Adrenal gland (tissue), 12 donors: ENCODE measurements around the gene PIGT. TPM values are rescaled to one million over a fixed set of nuclear protein-coding genes. Genes with fewer than 3 reads are reported as not detected.

Experiments
- microRNA-seq, 3 donors: library from miRNA; unstranded; fragments of <30 nt; microRNA quantifications; one replicate each; pipeline ENCODE4, GENCODE V29; 2017 to 2020
- polyA plus RNA-seq, 3 donors: library from polyadenylated mRNA; stranded (reverse); fragments of 200-250 nt in 2 of 3; fragments of 350-450 nt in 1 of 3; fragmentation: Illumina TruSeq in 1 of 3; extraction: RNeasy Lipid Tissue Mini Kit (QIAGEN cat#74804) in 1 of 3; gene quantifications; one replicate each; pipeline ENCODE4 v1.2.3, GENCODE V29; 2013 to 2014
- small RNA-seq, 2 donors: library from RNA; depleted of rRNA; stranded (forward); fragments of <200 nt; gene quantifications; one replicate each; pipeline ENCODE3, GENCODE V24; 2016
- total RNA-seq, 9 donors: library from RNA; depleted of rRNA in 4 of 9; stranded (reverse); fragments of >200 nt in 4 of 9; fragments of 120-200 nt in 1 of 9; fragmentation: NEBNext Ultra II Directional in 1 of 9; extraction: Animal tissue kit (Norgen Biotek cat#: 25700) in 1 of 9; gene quantifications; one replicate each; pipeline versions ENCODE4 v1.1.0 to v1.2.4, GENCODE V29; 2013 to 2023
- donor health status: healthy with polysubstance abuse.
- donor health status: Bipolar disorder and iron deficiency.
- donor health status: DM: yes; HTN: yes; CAD: no.
- donor health status: DM: no; HTN: no; CAD: no.
- donor health status: DM: no; HTN: no; CAD: no.
- donor health status: DM: yes; HTN: yes; CAD: no.

PIGT gene
- total and polyA plus RNA-seq, 12 donors = 45.2 to 202 (median 109) TPM

Small RNA genes lying within 50 kb of the gene (microRNA-seq; reads per million reads assigned to microRNA genes)
- gene MIR6812 = 0.45 to 1.1 (median 0.85) reads per million in 3 donors

Small RNA genes lying within 50 kb of the gene (small RNA-seq; reads per million reads assigned to genes)
- 0 reads per million in 2 donors for gene MIR6812

Other genes starting within 250 kb of the PIGT start
- gene PI3, start 241.2 kb upstream of the PIGT start, total RNA-seq = not detected
- gene PI3, start 241.2 kb upstream of the PIGT start, polyA plus RNA-seq = 1 to 10 TPM in 1 of 3 donors, not detected in 2; 1.0 TPM
- gene SEMG1, start 209.1 kb upstream of the PIGT start, total RNA-seq = not detected
- under 1 TPM in 1 of 3 donors, not detected in 2; 0.15 TPM for gene SEMG1, start 209.1 kb upstream of the PIGT start, polyA plus RNA-seq
- not detected for gene SEMG2, start 194.8 kb upstream of the PIGT start, total RNA-seq
- not detected for gene SEMG2, start 194.8 kb upstream of the PIGT start, polyA plus RNA-seq
- gene SLPI, start 161.6 kb upstream of the PIGT start, total RNA-seq = 10 to 100 TPM in 1 of 9 donors, 1 to 10 TPM in 5, not detected in 3; 1.8 to 33.7 (median 5.6) TPM
- gene SLPI, start 161.6 kb upstream of the PIGT start, polyA plus RNA-seq = 10 to 100 TPM in 1 of 3 donors, 1 to 10 TPM in 2; 2.3 to 25.7 (median 9.2) TPM
- under 1 TPM in 1 of 9 donors, not detected in 8; 0.06 TPM for gene RBPJL, start 109.3 kb upstream of the PIGT start, total RNA-seq
- under 1 TPM in 1 of 3 donors, not detected in 2; 0.03 TPM for gene RBPJL, start 109.3 kb upstream of the PIGT start, polyA plus RNA-seq
- gene MATN4, start 107.8 kb upstream of the PIGT start, total RNA-seq = under 1 TPM in 2 of 9 donors, not detected in 7; 0.06 to 0.15 TPM
- gene MATN4, start 107.8 kb upstream of the PIGT start, polyA plus RNA-seq = under 1 TPM in 2 of 3 donors, not detected in 1; 0.16 to 0.37 TPM
- 100 to 1,000 TPM in 2 of 9 donors, 10 to 100 TPM in 7; 51.4 to 128 (median 76.9) TPM for gene SDC4, start 67.7 kb upstream of the PIGT start, total RNA-seq
- gene SDC4, start 67.7 kb upstream of the PIGT start, polyA plus RNA-seq = 10 to 100 TPM; 48.7 to 64.9 (median 55.3) TPM
- gene SYS1, start 53.0 kb upstream of the PIGT start, total RNA-seq = 10 to 100 TPM; 19.7 to 83.2 (median 35.7) TPM
- 10 to 100 TPM; 16.0 to 25.7 (median 17.7) TPM for gene SYS1, start 53.0 kb upstream of the PIGT start, polyA plus RNA-seq
- under 1 TPM in 3 of 9 donors, not detected in 6; 0.24 to 0.78 (median 0.65) TPM for gene TP53TG5, start 37.8 kb upstream of the PIGT start, total RNA-seq
- under 1 TPM in 1 of 3 donors, not detected in 2; 0.33 TPM for gene TP53TG5, start 37.8 kb upstream of the PIGT start, polyA plus RNA-seq
- 10 to 100 TPM in 8 of 9 donors, 1 to 10 TPM in 1; 2.1 to 71.1 (median 29.5) TPM for gene DBNDD2, start 7.9 kb upstream of the PIGT start, total RNA-seq
- gene DBNDD2, start 7.9 kb upstream of the PIGT start, polyA plus RNA-seq = 10 to 100 TPM; 21.6 to 52.1 (median 34.8) TPM
- under 1 TPM in 2 of 9 donors, not detected in 7; 0.33 to 0.42 TPM for gene WFDC2, start 53.6 kb downstream of the PIGT start, total RNA-seq
- gene WFDC2, start 53.6 kb downstream of the PIGT start, polyA plus RNA-seq = 1 to 10 TPM in 2 of 3 donors, under 1 TPM in 1; 0.37 to 1.9 (median 1.6) TPM
- not detected for gene SPINT3, start 99.5 kb downstream of the PIGT start, total RNA-seq
- gene SPINT3, start 99.5 kb downstream of the PIGT start, polyA plus RNA-seq = not detected
- not detected for gene WFDC6, start 123.3 kb downstream of the PIGT start, total RNA-seq
- gene WFDC6, start 123.3 kb downstream of the PIGT start, polyA plus RNA-seq = not detected
- gene EPPIN, start 131.3 kb downstream of the PIGT start, total RNA-seq = not detected
- gene EPPIN, start 131.3 kb downstream of the PIGT start, polyA plus RNA-seq = not detected
- not detected for gene WFDC8, start 163.1 kb downstream of the PIGT start, total RNA-seq
- not detected for gene WFDC8, start 163.1 kb downstream of the PIGT start, polyA plus RNA-seq
- gene WFDC10A, start 213.6 kb downstream of the PIGT start, total RNA-seq = not detected
- not detected for gene WFDC10A, start 213.6 kb downstream of the PIGT start, polyA plus RNA-seq
- not detected for gene WFDC9, start 215.1 kb downstream of the PIGT start, total RNA-seq
- not detected for gene WFDC9, start 215.1 kb downstream of the PIGT start, polyA plus RNA-seq